Measurements from ENCODE around the gene TP53I13. TPM values are rescaled to one million over a fixed set of nuclear protein-coding genes. Genes with fewer than 3 reads are reported as not detected.

The TP53I13 gene
- polyA plus RNA-seq, 3 donors: 54.3 to 166 (median 84.3) TPM

GRCh38 chr17:29589524-29590410, 21.3 kb downstream of the TP53I13 start, which contains the start of gene GIT1:
Gene GIT1 (minus strand): TSS chr17:29589648. CDS start chr17:29589378, 270 bp downstream.
- H3K27ac ChIP-seq (ENCODE audit: low read depth, low read length): no peak within 1 kb of the TSS
- WGBS, 3 donors: 3 to 8% (median 6%) methylated on average over 40 to 66 of the region's 70 CpGs

GRCh38 chr17:29590411-29591145, 22.1 kb downstream of the TP53I13 start:
- WGBS, 3 donors: 24 to 41% (median 31%) methylated on average over 29 to 30 of the region's 30 CpGs
- H3K27ac ChIP-seq (ENCODE audit: low read depth, low read length): no peak overlapping the region

- H3K27ac ChIP-seq (ENCODE audit: low read depth, low read length): no peak overlapping the region
- WGBS, 3 donors: 3 to 25% (median 4%) methylated on average over 31 of the region's 31 CpGs
These were observed 22.7 kb downstream of the TP53I13 start for GRCh38 chr17:29591146-29591736.

GRCh38 chr17:29591737-29592608, 23.5 kb downstream of the TP53I13 start:
- WGBS, 3 donors: 8 to 12% (median 9%) methylated on average over 22 to 25 of the region's 25 CpGs
- H3K27ac ChIP-seq (ENCODE audit: low read depth, low read length): no peak overlapping the region

- WGBS, 3 donors: 0 to 2% (median 0%) methylated on average over 41 to 93 of the region's 96 CpGs
- no peak within 1 kb of the TSS for H3K27ac ChIP-seq (ENCODE audit: low read depth, low read length)
These were observed 24.5 kb downstream of the TP53I13 start, which contains the start of gene ANKRD13B for GRCh38 chr17:29592850-29593551. Gene ANKRD13B (plus strand): TSS chr17:29593132. CDS start chr17:29593622, 490 bp downstream.

- WGBS, 3 donors: 6 to 8% (median 7%) methylated on average over 44 to 64 of the region's 64 CpGs
- H3K27ac ChIP-seq (ENCODE audit: low read depth, low read length): no peak overlapping the region
These were observed 25.4 kb downstream of the TP53I13 start for GRCh38 chr17:29593591-29594518.

- no peak overlapping the region for H3K27ac ChIP-seq (ENCODE audit: low read depth, low read length)
- WGBS, 3 donors: 85 to 87% (median 86%) methylated on average over 11 of the region's 11 CpGs
These were observed 26.1 kb downstream of the TP53I13 start for GRCh38 chr17:29594519-29595090.

- 71 to 77% (median 71%) methylated on average over 7 of the region's 7 CpGs for WGBS, 3 donors
- H3K27ac ChIP-seq (ENCODE audit: low read depth, low read length): no peak overlapping the region
These were observed 26.8 kb downstream of the TP53I13 start for GRCh38 chr17:29595107-29595942.

GRCh38 chr17:29595943-29596774, 27.7 kb downstream of the TP53I13 start:
- H3K27ac ChIP-seq (ENCODE audit: low read depth, low read length): no peak overlapping the region
- 71 to 80% (median 72%) methylated on average over 12 of the region's 12 CpGs for WGBS, 3 donors

- WGBS, 3 donors: 52 to 83% (median 66%) methylated on average over 9 of the region's 9 CpGs
- H3K27ac ChIP-seq (ENCODE audit: low read depth, low read length): no peak overlapping the region
These were observed 28.3 kb downstream of the TP53I13 start for GRCh38 chr17:29596811-29597210.

- WGBS, 3 donors: 57 to 81% (median 59%) methylated on average over 12 to 13 of the region's 13 CpGs
- H3K27ac ChIP-seq (ENCODE audit: low read depth, low read length): no peak overlapping the region
These were observed 29.1 kb downstream of the TP53I13 start for GRCh38 chr17:29597361-29598172.

- no peak overlapping the region for H3K27ac ChIP-seq (ENCODE audit: low read depth, low read length)
- 80 to 91% (median 90%) methylated on average over 6 of the region's 6 CpGs for WGBS, 3 donors
These were observed 34.7 kb downstream of the TP53I13 start for GRCh38 chr17:29603109-29603674.

GRCh38 chr17:29607557-29608195, 39.2 kb downstream of the TP53I13 start:
- no peak overlapping the region for H3K27ac ChIP-seq (ENCODE audit: low read depth, low read length)
- 89 to 92% (median 92%) methylated on average over 21 to 29 of the region's 29 CpGs for WGBS, 3 donors
